ENCODE results near the gene NOL4L.

Gene NOL4L

DNA sequence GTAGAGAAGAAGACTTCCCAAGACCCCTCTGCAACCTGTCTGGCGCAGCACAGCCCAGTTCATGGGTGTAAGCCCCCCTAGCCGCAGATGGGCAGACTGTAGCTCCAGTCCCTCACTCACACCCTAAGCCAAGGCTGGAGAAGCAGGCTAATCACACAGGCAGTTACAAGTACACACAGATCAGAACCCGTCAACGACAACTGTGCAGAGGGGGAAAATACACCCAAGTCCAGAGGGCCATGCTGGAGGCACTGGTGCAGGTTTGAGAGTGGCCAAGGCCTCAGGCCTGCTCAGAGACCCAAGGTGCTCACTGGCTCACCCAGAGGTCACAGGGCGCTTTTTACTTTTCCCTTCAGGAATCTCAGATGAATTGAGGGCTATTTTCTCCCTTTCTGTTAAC is 106.1 kb downstream of the NOL4L start:
- Histone ChIP-seq H3K4me3 (ENCODE audit: low read depth, low read length, poor library complexity, severe bottlenecking) (no peak overlapping the region), H3K9me3 (ENCODE audit: low read length) (no peaks in the 10 kb centered on the region), H3K27ac (ENCODE audit: low read depth, low read length, poor library complexity, severe bottlenecking) (no peak overlapping the region), H3K27me3 (ENCODE audit: insufficient read depth, low read length) (no peaks in the 10 kb centered on the region), H3K9me2 (ENCODE audit: low read depth, low read length) (no peaks in the 10 kb centered on the region), H3F3A (ENCODE audit: insufficient read depth, low read length) (no peaks in the 10 kb centered on the region), H3K79me2 (ENCODE audit: insufficient read depth, low read length) (no peaks in the 10 kb centered on the region), H3K9ac (ENCODE audit: low read length) (no peak overlapping the region), H3K36me3 (ENCODE audit: insufficient read depth, low read length) (no peaks in the 10 kb centered on the region), H3K4me1 (ENCODE audit: insufficient read depth, low read length, severe bottlenecking) (peaks cover 10% of the 10 kb centered on the region), H3K4me2 (ENCODE audit: low read length) (no peak overlapping the region), H4K20me1 (ENCODE audit: insufficient read depth, low read length) (no peaks in the 10 kb centered on the region), H2AFZ (ENCODE audit: low read length) (no peak overlapping the region)
- no peak for TF ChIP-seq EZH2 (IDR thresholded peaks at IDR 0.05; ENCODE audit: borderline replicate concordance, low read length)
- TF ChIP-seq, protein P1, sequence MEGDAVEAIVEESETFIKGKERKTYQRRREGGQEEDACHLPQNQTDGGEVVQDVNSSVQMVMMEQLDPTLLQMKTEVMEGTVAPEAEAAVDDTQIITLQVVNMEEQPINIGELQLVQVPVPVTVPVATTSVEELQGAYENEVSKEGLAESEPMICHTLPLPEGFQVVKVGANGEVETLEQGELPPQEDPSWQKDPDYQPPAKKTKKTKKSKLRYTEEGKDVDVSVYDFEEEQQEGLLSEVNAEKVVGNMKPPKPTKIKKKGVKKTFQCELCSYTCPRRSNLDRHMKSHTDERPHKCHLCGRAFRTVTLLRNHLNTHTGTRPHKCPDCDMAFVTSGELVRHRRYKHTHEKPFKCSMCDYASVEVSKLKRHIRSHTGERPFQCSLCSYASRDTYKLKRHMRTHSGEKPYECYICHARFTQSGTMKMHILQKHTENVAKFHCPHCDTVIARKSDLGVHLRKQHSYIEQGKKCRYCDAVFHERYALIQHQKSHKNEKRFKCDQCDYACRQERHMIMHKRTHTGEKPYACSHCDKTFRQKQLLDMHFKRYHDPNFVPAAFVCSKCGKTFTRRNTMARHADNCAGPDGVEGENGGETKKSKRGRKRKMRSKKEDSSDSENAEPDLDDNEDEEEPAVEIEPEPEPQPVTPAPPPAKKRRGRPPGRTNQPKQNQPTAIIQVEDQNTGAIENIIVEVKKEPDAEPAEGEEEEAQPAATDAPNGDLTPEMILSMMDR (IDR thresholded peaks at IDR 0.05; ENCODE audit: low read length): no peak

DNA sequence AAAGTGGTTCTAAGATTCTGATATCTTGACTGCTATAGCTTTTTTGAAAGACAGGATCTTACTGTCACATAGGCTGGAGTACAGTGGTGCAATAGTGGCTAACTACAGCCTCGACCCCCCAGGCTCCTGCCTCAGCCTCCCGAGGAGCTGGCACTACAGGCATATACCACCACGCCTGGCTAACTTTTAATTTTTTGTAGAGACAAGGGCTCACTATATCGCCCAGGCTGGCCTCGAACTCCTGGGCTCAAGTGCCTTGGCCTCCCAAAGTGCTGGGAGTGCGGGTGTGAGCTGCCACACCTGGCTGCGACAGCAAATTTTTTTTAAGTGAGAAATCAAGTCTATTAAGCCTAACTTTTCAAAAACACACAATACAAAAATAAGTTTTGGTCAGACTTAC is 106.6 kb downstream of the NOL4L start:
- peaks cover 10% of the 10 kb centered on the region for H3K4me1 ChIP-seq (ENCODE audit: insufficient read depth, low read length, severe bottlenecking)
- H2AFZ ChIP-seq (ENCODE audit: low read length): no peak overlapping the region
- H3K36me3 ChIP-seq (ENCODE audit: insufficient read depth, low read length): no peaks in the 10 kb centered on the region
- no peak overlapping the region for H3K4me2 ChIP-seq (ENCODE audit: low read length)
- no peaks in the 10 kb centered on the region for H3K9me3 ChIP-seq (ENCODE audit: low read length)
- no peaks in the 10 kb centered on the region for H3K27me3 ChIP-seq (ENCODE audit: insufficient read depth, low read length)
- no peak for TF ChIP-seq EZH2 (IDR thresholded peaks at IDR 0.05; ENCODE audit: borderline replicate concordance, low read length)
- TF ChIP-seq, protein P1 (IDR thresholded peaks at IDR 0.05; ENCODE audit: low read length): no peak
- H3K79me2 ChIP-seq (ENCODE audit: insufficient read depth, low read length): no peaks in the 10 kb centered on the region
- H3K9me2 ChIP-seq (ENCODE audit: low read depth, low read length): no peaks in the 10 kb centered on the region
- no peak overlapping the region for H3K9ac ChIP-seq (ENCODE audit: low read length)
- H3K27ac ChIP-seq (ENCODE audit: low read depth, low read length, poor library complexity, severe bottlenecking): no peak overlapping the region
- H3F3A ChIP-seq (ENCODE audit: insufficient read depth, low read length): no peaks in the 10 kb centered on the region
- no peaks in the 10 kb centered on the region for H4K20me1 ChIP-seq (ENCODE audit: insufficient read depth, low read length)
- H3K4me3 ChIP-seq (ENCODE audit: low read depth, low read length, poor library complexity, severe bottlenecking): no peak overlapping the region

DNA sequence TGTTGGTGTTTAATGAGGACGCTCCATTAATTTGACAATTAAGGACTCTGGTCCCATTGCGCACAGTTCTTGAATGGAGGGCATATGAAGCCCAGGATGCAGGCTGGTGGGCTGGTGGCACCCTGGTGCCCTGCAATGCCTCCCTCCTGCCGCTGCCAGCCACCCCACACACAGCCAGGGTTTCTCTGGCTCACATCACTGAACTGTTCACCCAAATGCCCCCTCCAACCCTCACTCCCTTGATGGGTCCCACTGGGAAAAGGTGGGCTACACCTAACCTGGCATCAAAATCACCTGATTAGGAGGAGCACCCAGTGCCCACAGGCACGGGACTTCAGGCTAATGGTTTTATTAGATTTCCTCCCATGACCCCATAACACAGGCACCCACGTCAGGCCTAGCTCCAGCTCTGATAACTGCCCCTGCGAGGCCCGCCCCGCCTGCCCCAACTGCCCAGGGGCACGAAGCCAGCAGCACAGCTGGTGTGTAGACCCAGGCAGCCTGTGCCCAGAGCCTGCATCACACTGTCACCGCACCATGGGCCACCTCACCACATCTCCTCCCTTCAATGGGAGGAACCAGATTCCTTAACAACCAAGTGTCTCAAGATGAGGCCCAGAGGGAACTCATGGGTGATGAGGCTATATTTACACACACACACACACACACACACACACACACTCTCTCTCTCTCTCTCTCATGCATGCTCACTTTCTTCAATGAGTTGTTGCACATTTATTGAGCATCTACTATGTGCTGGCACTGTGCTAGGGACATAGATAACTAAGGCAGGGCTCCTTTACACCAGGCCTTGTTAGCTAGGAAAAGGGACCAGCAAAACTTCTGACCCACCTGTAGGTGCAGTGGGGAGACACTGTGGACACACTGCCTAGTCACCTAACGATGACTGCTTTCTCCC is 107.3 kb downstream of the NOL4L start:
- Histone ChIP-seq H3F3A (ENCODE audit: insufficient read depth, low read length) (no peaks in the 10 kb centered on the region), H3K36me3 (ENCODE audit: insufficient read depth, low read length) (no peaks in the 10 kb centered on the region), H2AFZ (ENCODE audit: low read length) (no peak overlapping the region), H3K79me2 (ENCODE audit: insufficient read depth, low read length) (no peaks in the 10 kb centered on the region), H3K9me3 (ENCODE audit: low read length) (no peaks in the 10 kb centered on the region), H3K27me3 (ENCODE audit: insufficient read depth, low read length) (0 out of 2 replicates have a peak, but pooled peaks cover 3% of the 10 kb centered on the region), H3K4me2 (ENCODE audit: low read length) (no peak overlapping the region), H3K4me3 (ENCODE audit: low read depth, low read length, poor library complexity, severe bottlenecking) (no peak overlapping the region), H4K20me1 (ENCODE audit: insufficient read depth, low read length) (no peaks in the 10 kb centered on the region), H3K4me1 (ENCODE audit: insufficient read depth, low read length, severe bottlenecking) (peaks cover 9% of the 10 kb centered on the region), H3K9ac (ENCODE audit: low read length) (no peak overlapping the region), H3K27ac (ENCODE audit: low read depth, low read length, poor library complexity, severe bottlenecking) (no peak overlapping the region), H3K9me2 (ENCODE audit: low read depth, low read length) (no peaks in the 10 kb centered on the region)
- TF ChIP-seq, protein P1 (IDR thresholded peaks at IDR 0.05; ENCODE audit: low read length): no peak
- TF ChIP-seq EZH2 (IDR thresholded peaks at IDR 0.05; ENCODE audit: borderline replicate concordance, low read length): no peak
